Stomach (tissue), 9 donors: ENCODE data around the gene CELF2. TPM values are rescaled to one million over a fixed set of nuclear protein-coding genes. Genes with fewer than 3 reads are reported as not detected.

Experiments used
- DNase-seq, 2 donors: peaks; one replicate each; pipeline versions ENCODE4 v3.0.0 to v3.0.0-alpha.2; 2013 to 2019
- H3K27ac ChIP-seq, 5 donors: fragments of 200-600 bp in 4 of 5; sonication (generic) in 4 of 5; one replicate each; pipeline ENCODE4 v1.5.1; 2013 to 2019; ENCODE audit warnings: mild to moderate bottlenecking in 1 of 5, moderate library complexity in 1 of 5
- H3K27me3 ChIP-seq, 3 donors: fragments of 200-600 bp; sonication (generic); one replicate each; pipeline ENCODE4 v1.5.1; 2017 to 2019; ENCODE audit warnings: mixed run types in 1 of 3
- H3K36me3 ChIP-seq, 4 donors: fragments of 200-600 bp; sonication (generic); 1 replicate in 3 of 4; 2 replicates in 1 of 4; pipeline ENCODE4 v1.5.1; 2016 to 2019
- H3K4me1 ChIP-seq, 4 donors: fragments of 200-600 bp; sonication (generic); one replicate each; pipeline ENCODE4 v1.5.1; 2016 to 2019
- H3K4me3 ChIP-seq, 4 donors: fragments of 200-600 bp; sonication (generic) in 3 of 4; one replicate each; pipeline ENCODE4 v1.5.1; 2016 to 2019; ENCODE audit warnings: mild to moderate bottlenecking in 1 of 4
- H3K9me3 ChIP-seq, 4 donors: fragments of 200-600 bp; sonication (generic); one replicate each; pipeline ENCODE4 v1.5.1; 2016 to 2019
- EP300 ChIP-seq: sonication (generic); formaldehyde crosslinking; IDR thresholded peaks from one replicate; pipeline ENCODE4 v1.6.1; 2017; ENCODE audit warnings: antibody characterized with exemption
- POLR2A ChIP-seq, 4 donors: fragments of 450-650 bp; IDR thresholded peaks; one replicate each; pipeline ENCODE4 v1.6.1; 2016; ENCODE audit warnings: antibody characterized with exemption in 4 of 4, control low read depth in 2 of 4, mild to moderate bottlenecking in 1 of 4, moderate library complexity in 1 of 4
- POLR2AphosphoS5 ChIP-seq, 3 donors: sonication (generic); formaldehyde crosslinking; IDR thresholded peaks; one replicate each; pipeline ENCODE4 v1.6.1; 2016; ENCODE audit warnings: antibody characterized with exemption in 3 of 3
- WGBS, 5 donors: extraction: QIAGEN DNeasy Blood & Tissue Kit in 3 of 5; methylation state at CpG; one replicate each; pipeline versions ENCODE4 v1.1.5 to v1.1.7; 2013 to 2018; 5-methylcytosine and 5-hydroxymethylcytosine counted together
- intact Hi-C: fragments of 100-400 bp; cut with DNase I; formaldehyde crosslinking; loops from one replicate; pipeline ENCODE4 v1.15.1; 2023; ENCODE audit warnings: low total_unique reads
- polyA plus RNA-seq, 3 donors: library from polyadenylated mRNA; stranded (reverse); fragments of 200-250 nt; gene quantifications; one replicate each; pipeline ENCODE4 v1.2.3, GENCODE V29; 2013
- total RNA-seq, 5 donors: library from RNA; depleted of rRNA; stranded (reverse); fragments of >200 nt; gene quantifications; one replicate each; pipeline versions ENCODE4 v1.1.0 to v1.2.3, GENCODE V29; 2014 to 2016
- TF ChIP-seq, protein P1 (sequence below), 7 experiments: fragments of 450-650 bp in 4 of 7; fragments of 200-600 bp in 3 of 7; sonication (generic) in 3 of 7; IDR thresholded peaks; one replicate each; pipeline ENCODE4 v1.5.1; 2016 to 2019; ENCODE audit warnings: antibody characterized with exemption in 7 of 7, control low read depth in 2 of 7, mild to moderate bottlenecking in 1 of 7
- donor health status: healthy with polysubstance abuse.
- donor health status: Bipolar disorder and iron deficiency.
- donor health status: healthy.

Gene CELF2
- total and polyA plus RNA-seq, 8 donors = 3.9 to 65.3 (median 36.1) TPM

- H3K4me3 ChIP-seq = no peak overlapping the region
- no peak for DNase-seq
Observed at GRCh38 chr10:11264296-11265048, 246.8 kb downstream of the CELF2 start.

DNA sequence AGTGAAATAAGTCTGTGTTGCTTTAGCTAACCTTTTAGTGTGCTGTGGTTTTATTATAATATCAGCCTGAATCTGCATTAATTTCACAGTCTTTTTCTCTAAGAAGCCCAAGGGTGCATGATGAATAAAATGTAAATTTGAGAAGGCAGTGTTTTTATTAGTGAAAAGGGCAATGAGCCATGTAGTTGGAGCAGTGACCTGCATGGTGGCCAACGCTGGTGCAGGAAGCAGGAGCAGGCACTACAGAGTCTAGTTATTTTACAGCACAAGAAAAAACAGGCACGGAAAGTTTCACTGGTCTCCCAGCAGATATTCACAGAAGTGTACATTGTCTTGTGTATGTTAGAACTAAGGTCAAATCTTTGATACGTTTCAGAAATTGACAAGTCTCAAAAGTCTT is 247.8 kb downstream of the CELF2 start:
- Histone ChIP-seq H3K4me3 (no peak overlapping the region), H3K27me3 (no peaks in the 10 kb centered on the region), H3K27ac (no peak overlapping the region), H3K4me1 (peaks cover 0 to 20% (median 7%) of the 10 kb centered on the region in 4 donors), H3K36me3 (peaks cover 0 to 42% (median 2%) of the 10 kb centered on the region in 4 donors), H3K9me3 (no peaks in the 10 kb centered on the region)
- no peak for TF ChIP-seq POLR2AphosphoS5 (IDR thresholded peaks at IDR 0.05)
- TF ChIP-seq POLR2A (IDR thresholded peaks at IDR 0.05) = no peak
- no peak for TF ChIP-seq EP300
- TF ChIP-seq, protein P1, sequence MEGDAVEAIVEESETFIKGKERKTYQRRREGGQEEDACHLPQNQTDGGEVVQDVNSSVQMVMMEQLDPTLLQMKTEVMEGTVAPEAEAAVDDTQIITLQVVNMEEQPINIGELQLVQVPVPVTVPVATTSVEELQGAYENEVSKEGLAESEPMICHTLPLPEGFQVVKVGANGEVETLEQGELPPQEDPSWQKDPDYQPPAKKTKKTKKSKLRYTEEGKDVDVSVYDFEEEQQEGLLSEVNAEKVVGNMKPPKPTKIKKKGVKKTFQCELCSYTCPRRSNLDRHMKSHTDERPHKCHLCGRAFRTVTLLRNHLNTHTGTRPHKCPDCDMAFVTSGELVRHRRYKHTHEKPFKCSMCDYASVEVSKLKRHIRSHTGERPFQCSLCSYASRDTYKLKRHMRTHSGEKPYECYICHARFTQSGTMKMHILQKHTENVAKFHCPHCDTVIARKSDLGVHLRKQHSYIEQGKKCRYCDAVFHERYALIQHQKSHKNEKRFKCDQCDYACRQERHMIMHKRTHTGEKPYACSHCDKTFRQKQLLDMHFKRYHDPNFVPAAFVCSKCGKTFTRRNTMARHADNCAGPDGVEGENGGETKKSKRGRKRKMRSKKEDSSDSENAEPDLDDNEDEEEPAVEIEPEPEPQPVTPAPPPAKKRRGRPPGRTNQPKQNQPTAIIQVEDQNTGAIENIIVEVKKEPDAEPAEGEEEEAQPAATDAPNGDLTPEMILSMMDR (IDR thresholded peaks at IDR 0.05) = no peak
- DNase-seq = no peak
- 32 to 62% (median 42%) methylated on average over 3 of the region's 3 CpGs for whole genome bisulfite sequencing, 5 donors
- intact Hi-C loops = no loop called here

More at GRCh38 chr10:11264296-11265048, 246.8 kb downstream of the CELF2 start:
- Histone ChIP-seq H3K36me3 (peaks cover 4 to 49% (median 12%) of the 10 kb centered on the region in 4 donors), H3K9me3 (no peaks in the 10 kb centered on the region), H3K27me3 (no peaks in the 10 kb centered on the region), H3K27ac (no peak overlapping the region), H3K4me1 (peaks cover 0 to 13% (median 6%) of the 10 kb centered on the region in 4 donors)
- 86 to 92% (median 89%) methylated on average over 6 of the region's 6 CpGs for WGBS, 5 donors
- intact Hi-C loops = no loop called here
- TF ChIP-seq EP300 = no peak
- TF ChIP-seq, protein P1 (IDR thresholded peaks at IDR 0.05) = no peak
- no peak for TF ChIP-seq POLR2A (IDR thresholded peaks at IDR 0.05)
- no peak for TF ChIP-seq POLR2AphosphoS5 (IDR thresholded peaks at IDR 0.05)

DNA sequence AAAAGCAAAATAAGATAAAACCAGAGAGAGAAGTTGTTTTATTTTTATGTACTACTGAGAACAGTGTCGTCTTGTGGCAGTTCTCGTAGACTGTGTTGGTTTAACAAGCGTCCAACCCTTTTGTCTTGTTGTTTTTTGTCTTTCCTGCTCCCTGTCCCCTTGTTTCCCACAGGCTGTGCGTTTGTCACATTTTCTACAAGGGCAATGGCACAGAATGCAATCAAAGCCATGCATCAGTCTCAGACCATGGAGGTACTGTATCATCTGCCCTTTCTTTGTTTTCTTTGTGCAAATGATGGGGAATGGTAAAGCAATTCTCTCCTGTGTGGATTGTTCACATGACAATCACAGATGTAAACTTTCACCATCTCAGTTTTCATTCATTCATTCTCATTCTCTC is 248.8 kb downstream of the CELF2 start:
- H3K36me3 ChIP-seq = peaks cover 0 to 43% (median 5%) of the 10 kb centered on the region in 4 donors
- intact Hi-C loops = no loop called here
- H3K27ac ChIP-seq = no peak overlapping the region
- no peak overlapping the region for H3K4me3 ChIP-seq
- no peaks in the 10 kb centered on the region for H3K27me3 ChIP-seq
- H3K9me3 ChIP-seq = no peaks in the 10 kb centered on the region
- H3K4me1 ChIP-seq = peaks cover 0 to 18% (median 7%) of the 10 kb centered on the region in 4 donors
- WGBS, 5 donors = 45 to 71% (median 66%) methylated on average over 4 of the region's 4 CpGs
- TF ChIP-seq EP300 = no peak
- TF ChIP-seq, protein P1 (IDR thresholded peaks at IDR 0.05) = no peak
- TF ChIP-seq POLR2AphosphoS5 (IDR thresholded peaks at IDR 0.05) = no peak
- TF ChIP-seq POLR2A (IDR thresholded peaks at IDR 0.05) = no peak
- DNase-seq = no peak

- DNase-seq = peak; percentile 74 to 92
- no peaks in the 10 kb centered on the region for H3K9me3 ChIP-seq
- intact Hi-C loops = no loop called here
- H3K4me1 ChIP-seq = peaks cover 0 to 11% (median 3%) of the 10 kb centered on the region in 4 donors
- WGBS, 5 donors = 31 to 51% (median 34%) methylated on average over 18 of the region's 18 CpGs
- no peaks in the 10 kb centered on the region for H3K27me3 ChIP-seq
- no peak overlapping the region for H3K4me3 ChIP-seq
- no peak overlapping the region for H3K27ac ChIP-seq
- peaks cover 0 to 65% (median 42%) of the 10 kb centered on the region in 4 donors for H3K36me3 ChIP-seq
- TF ChIP-seq POLR2AphosphoS5 (IDR thresholded peaks at IDR 0.05) (no peak), EP300 (no peak), POLR2A (IDR thresholded peaks at IDR 0.05) (no peak)
- TF ChIP-seq, protein P1 (IDR thresholded peaks at IDR 0.05) = peak in 5 of 7 experiments; percentile 65 to 90 (median 76)
Observed at GRCh38 chr10:11270135-11270857, 252.6 kb downstream of the CELF2 start.
